Hindlimb muscle (tissue), 1 donor: ENCODE data around the gene INTS1. TPM values are rescaled to one million over a fixed set of nuclear protein-coding genes. Genes with fewer than 3 reads are reported as not detected.

ENCODE experiments used
- DNase-seq: peaks from one replicate; pipeline ENCODE4 v3.0.0-alpha.2; 2013
- polyA plus RNA-seq: library from polyadenylated mRNA; unstranded; fragments of 120-200 nt; gene quantifications from one replicate; pipeline ENCODE4 v1.2.1, GENCODE V29; 2013; ENCODE audit not compliant: insufficient read length

INTS1 gene
- polyA plus RNA-seq, 1 donor = 55.6 TPM

GRCh38 chr7:1502845-1503244 is 1.3 kb downstream of the INTS1 start:
- no peak for DNase-seq

- DNase-seq = no peak
Observed at GRCh38 chr7:1501487-1502270, 2.5 kb downstream of the INTS1 start.

GRCh38 chr7:1500064-1500807 is 4.0 kb downstream of the INTS1 start:
- no peak for DNase-seq

- no peak for DNase-seq
Observed at GRCh38 chr7:1499367-1500029, 4.7 kb downstream of the INTS1 start.

- no peak for DNase-seq
Observed at GRCh38 chr7:1498370-1499305, 5.6 kb downstream of the INTS1 start.

GRCh38 chr7:1497293-1497927 is 6.8 kb downstream of the INTS1 start:
- no peak for DNase-seq

GRCh38 chr7:1496531-1497292 is 7.5 kb downstream of the INTS1 start:
- DNase-seq = no peak

- no peak for DNase-seq
Observed at GRCh38 chr7:1495564-1496242, 8.5 kb downstream of the INTS1 start.

GRCh38 chr7:1494866-1495563 is 9.2 kb downstream of the INTS1 start:
- DNase-seq = no peak

GRCh38 chr7:1494447-1494846 is 9.7 kb downstream of the INTS1 start:
- no peak for DNase-seq

GRCh38 chr7:1493571-1493970 is 10.6 kb downstream of the INTS1 start:
- DNase-seq = no peak

GRCh38 chr7:1493129-1493528 is 11.1 kb downstream of the INTS1 start:
- DNase-seq = no peak

- DNase-seq = no peak
Observed at GRCh38 chr7:1492640-1493039, 11.5 kb downstream of the INTS1 start.

- no peak for DNase-seq
Observed at GRCh38 chr7:1492221-1492620, 12.0 kb downstream of the INTS1 start.

GRCh38 chr7:1490837-1491236 is 13.4 kb downstream of the INTS1 start:
- no peak for DNase-seq

- DNase-seq = no peak
Observed at GRCh38 chr7:1489336-1489735, 14.9 kb downstream of the INTS1 start.

- no peak for DNase-seq
Observed at GRCh38 chr7:1488016-1488415, 16.2 kb downstream of the INTS1 start.

- no peak for DNase-seq
Observed at GRCh38 chr7:1487466-1487865, 16.7 kb downstream of the INTS1 start.

GRCh38 chr7:1486571-1486970 is 17.6 kb downstream of the INTS1 start:
- DNase-seq = no peak

- no peak for DNase-seq
Observed at GRCh38 chr7:1485156-1485555, 19.0 kb downstream of the INTS1 start.
